SK-N-SH (cell line): ENCODE data around the gene CHST3. TPM values are rescaled to one million over a fixed set of nuclear protein-coding genes. Genes with fewer than 3 reads are reported as not detected.

ENCODE experiments used
- CTCF ChIA-PET: fragments of 300-600, 350-600 bp; formaldehyde crosslinking; extraction: SDS; loops from one replicate; lab custom pipeline; 2021; lab: Yijun Ruan, JAX
- POLR2A ChIA-PET: fragments of 350-600 bp; sonication (Branson Sonifier 250); formaldehyde crosslinking; extraction: SDS; loops from one replicate; lab custom pipeline; 2020; ENCODE audit warnings: antibody characterized with exemption, inconsistent platforms; lab: Yijun Ruan, JAX
- DNase-seq: peaks from one replicate; pipeline ENCODE4 v3.0.0; 2012
- H2AFZ ChIP-seq: fragments of 200-600 bp; sonication (generic); 2 replicates; pipeline ENCODE4 v1.8.1; 2016; ENCODE audit warnings: antibody characterized with exemption, mild to moderate bottlenecking, low read depth
- H3F3A ChIP-seq: fragments of 200-600 bp; sonication (generic); replicated peaks from 2 replicates; pipeline ENCODE3; 2016; ENCODE audit warnings: antibody characterized with exemption, mild to moderate bottlenecking; ENCODE audit not compliant: insufficient read depth
- H3K27ac ChIP-seq, 2 experiments: fragments of 200-500 bp in 1 of 2; fragments of 200-600 bp in 1 of 2; sonication (Bioruptor generic) in 1 of 2; sonication (generic), shearing (Covaris generic) in 1 of 2; 2 replicates each; pipeline versions ENCODE4 v1.5.1 to v1.6.1; 2014 to 2016; ENCODE audit warnings: low read depth in 2 of 2, inconsistent platforms in 1 of 2, low read length in 1 of 2, mild to moderate bottlenecking in 1 of 2, mixed read lengths in 1 of 2
- H3K27me3 ChIP-seq: fragments of 200-600 bp; sonication (generic), shearing (Covaris generic); 2 replicates; pipeline ENCODE4 v1.6.1; 2016; ENCODE audit warnings: mixed run types; ENCODE audit not compliant: insufficient read depth
- H3K36me3 ChIP-seq, 2 experiments: fragments of 200-500 bp in 1 of 2; fragments of 200-600 bp in 1 of 2; sonication (Bioruptor generic) in 1 of 2; sonication (generic) in 1 of 2; replicated peaks in 1 of 2; 2 replicates each; pipeline versions ENCODE3 to v1.5.1; 2014 to 2016; ENCODE audit warnings: low read length in 1 of 2, mild to moderate bottlenecking in 1 of 2; ENCODE audit not compliant: insufficient read depth in 2 of 2, control insufficient read depth in 1 of 2
- H3K4me1 ChIP-seq, 2 experiments: fragments of 200-500 bp in 1 of 2; fragments of 200-600 bp in 1 of 2; sonication (Bioruptor generic) in 1 of 2; sonication (generic), shearing (Covaris generic) in 1 of 2; 2 replicates each; pipeline versions ENCODE4 v1.5.1 to v1.6.1; 2014 to 2016; ENCODE audit warnings: low read depth in 1 of 2, low read length in 1 of 2, mixed run types in 1 of 2; ENCODE audit not compliant: insufficient read depth in 2 of 2, control insufficient read depth in 1 of 2
- H3K4me2 ChIP-seq: fragments of 200-600 bp; sonication (generic), shearing (Covaris generic); 2 replicates; pipeline ENCODE4 v1.6.1; 2017; ENCODE audit warnings: mixed run types
- H3K4me3 ChIP-seq, 2 experiments: fragments of 200-500 bp in 1 of 2; fragments of 200-600 bp in 1 of 2; sonication (Bioruptor generic) in 1 of 2; sonication (generic), shearing (Covaris generic) in 1 of 2; 2 replicates each; pipeline versions ENCODE4 v1.5.1 to v1.8.1; 2014 to 2016; ENCODE audit warnings: low read depth in 2 of 2, inconsistent platforms in 1 of 2, low read length in 1 of 2, mild to moderate bottlenecking in 1 of 2, mixed read lengths in 1 of 2, moderate library complexity in 1 of 2
- H3K79me2 ChIP-seq: fragments of 200-600 bp; sonication (generic); 2 replicates; pipeline ENCODE4 v1.8.1; 2017; ENCODE audit warnings: mild to moderate bottlenecking; ENCODE audit not compliant: insufficient read depth
- H3K9ac ChIP-seq: fragments of 200-600 bp; sonication (generic); 2 replicates; pipeline ENCODE4 v1.6.1; 2017; ENCODE audit warnings: mixed run types
- H3K9me2 ChIP-seq: fragments of 200-600 bp; sonication (generic); 2 replicates; pipeline ENCODE4 v1.6.1; 2017; ENCODE audit warnings: mixed run types
- H3K9me3 ChIP-seq: fragments of 200-600 bp; sonication (generic); 2 replicates; pipeline ENCODE4 v1.6.1; 2017; ENCODE audit warnings: mixed run types, mild to moderate bottlenecking, moderate library complexity
- H4K20me1 ChIP-seq: fragments of 200-600 bp; sonication (generic); 2 replicates; pipeline ENCODE4 v1.6.1; 2017; ENCODE audit warnings: mild to moderate bottlenecking, mixed run types; ENCODE audit not compliant: insufficient read depth
- CHD2 ChIP-seq: fragments of 150-350 bp; IDR thresholded peaks from 2 replicates; pipeline ENCODE4 v1.6.1; 2018; ENCODE audit warnings: low read length; ENCODE audit not compliant: partially characterized antibody
- FOXJ3 ChIP-seq: sonication (generic); formaldehyde crosslinking; IDR thresholded peaks from 2 replicates; pipeline ENCODE4 v1.5.1; 2020; ENCODE audit warnings: mild to moderate bottlenecking, missing genetic modification reagents
- IRF3 ChIP-seq: fragments of 150-350 bp; IDR thresholded peaks from 2 replicates; pipeline ENCODE4 v1.6.1; 2016; ENCODE audit warnings: mild to moderate bottlenecking, low read depth, low read length
- JUND ChIP-seq: IDR thresholded peaks from 2 replicates; pipeline ENCODE4 v1.4.0; 2012
- MXI1 ChIP-seq: IDR thresholded peaks from 2 replicates; pipeline ENCODE4 v1.6.1; 2012; ENCODE audit warnings: mild to moderate bottlenecking, low read depth, low read length, improper control_type of control experiment
- NRF1 ChIP-seq: IDR thresholded peaks from 2 replicates; pipeline ENCODE4 v1.6.1; 2012; ENCODE audit warnings: low read depth, mild to moderate bottlenecking, low read length
- POLR2AphosphoS5 ChIP-seq: IDR thresholded peaks from 2 replicates; pipeline ENCODE4 v1.6.1; 2012; ENCODE audit warnings: low read depth, low read length
- RAD21 ChIP-seq: IDR thresholded peaks from 2 replicates; pipeline ENCODE4 v1.6.1; 2012; ENCODE audit warnings: mild to moderate bottlenecking, low read length
- RCOR1 ChIP-seq: fragments of 150-350 bp; IDR thresholded peaks from 2 replicates; pipeline ENCODE4 v1.6.1; 2017; ENCODE audit warnings: antibody characterized with exemption, low read length
- REST ChIP-seq: IDR thresholded peaks from 2 replicates; pipeline ENCODE4 v1.6.1; 2012; ENCODE audit warnings: mild to moderate bottlenecking, low read depth, low read length, moderate library complexity
- RFX5 ChIP-seq: IDR thresholded peaks from 2 replicates; pipeline ENCODE4 v1.6.1; 2012; ENCODE audit warnings: mild to moderate bottlenecking, improper control_type of control experiment, low read length
- SMC3 ChIP-seq: IDR thresholded peaks from 2 replicates; pipeline ENCODE4 v1.6.1; 2012; ENCODE audit warnings: low read depth, low read length, improper control_type of control experiment
- TEAD4 ChIP-seq: IDR thresholded peaks from 2 replicates; pipeline ENCODE4 v1.4.0; 2012; ENCODE audit warnings: mild to moderate bottlenecking, borderline replicate concordance; ENCODE audit not compliant: insufficient read depth
- WGBS: methylation state at CpG from one replicate; pipeline ENCODE4 v1.1.6; 2017; ENCODE audit warnings: low lambda C conversion rate; 5-methylcytosine and 5-hydroxymethylcytosine counted together
- polyA plus RNA-seq, 3 experiments: library from polyadenylated mRNA; depleted of rRNA; stranded (reverse); fragments of >200 nt; gene quantifications; 2 replicates each; pipeline ENCODE4 v1.2.3, GENCODE V29; 2012
- TF ChIP-seq, protein P1 (sequence below): fragments of 150-350 bp; IDR thresholded peaks from 2 replicates; pipeline ENCODE4 v1.6.1; 2017; ENCODE audit warnings: antibody characterized with exemption, low read length, low read depth, borderline replicate concordance
- TF ChIP-seq, protein P2 (sequence below): IDR thresholded peaks from 2 replicates; pipeline ENCODE4 v1.4.0; 2012; ENCODE audit warnings: low read depth, borderline replicate concordance

The CHST3 gene
- polyA plus RNA-seq, 1 of the 3 experiments (the other 2 are of a cell fraction): 6.0 TPM

DNA sequence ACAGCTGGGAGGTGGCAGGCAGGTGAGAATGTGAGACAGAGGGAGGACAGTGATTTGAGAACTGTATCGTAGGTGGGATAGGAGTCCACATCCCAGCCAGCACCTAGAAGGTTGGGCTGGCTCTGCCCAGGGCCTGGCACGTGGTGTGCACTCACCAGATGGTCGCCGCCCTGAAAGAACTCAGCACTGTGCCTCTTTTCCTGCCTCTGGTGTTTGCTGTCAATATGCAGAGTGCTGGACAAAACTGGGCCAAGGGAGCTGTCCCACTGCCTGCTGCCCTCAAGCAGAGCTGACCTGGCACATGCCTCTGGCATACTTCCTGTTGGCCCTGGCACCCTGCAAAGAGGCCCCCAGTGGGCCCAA lies 36.8 kb downstream of the CHST3 start:
- H2AFZ ChIP-seq: no peak overlapping the region
- H3F3A ChIP-seq: peaks cover 4% of the 10 kb centered on the region
- peak overlapping the region in 1 of 2 experiments; percentile 3; a peak in 1 of 4 replicates for H3K27ac ChIP-seq
- H4K20me1 ChIP-seq: no peaks in the 10 kb centered on the region
- H3K79me2 ChIP-seq: peaks cover 80% of the 10 kb centered on the region
- DNase-seq: peak; percentile 54
- POLR2A ChIA-PET: no interaction called here
- H3K27me3 ChIP-seq: no peaks in the 10 kb centered on the region
- no peaks in the 10 kb centered on the region for H3K9me2 ChIP-seq
- no peaks in the 10 kb centered on the region for H3K36me3 ChIP-seq
- peaks cover 19 to 38% of the 10 kb centered on the region in 2 experiments for H3K4me1 ChIP-seq
- TF ChIP-seq TEAD4: no peak
- TF ChIP-seq NRF1: no peak
- TF ChIP-seq CHD2: no peak
- no peak for TF ChIP-seq RAD21
- no peak for TF ChIP-seq FOXJ3 (CRISPR knock-in tag)
- TF ChIP-seq RCOR1: no peak
- no peak for TF ChIP-seq SMC3
- peak; percentile 38; the same call in 1 of the 2 replicates for TF ChIP-seq MXI1
- TF ChIP-seq, protein P1, sequence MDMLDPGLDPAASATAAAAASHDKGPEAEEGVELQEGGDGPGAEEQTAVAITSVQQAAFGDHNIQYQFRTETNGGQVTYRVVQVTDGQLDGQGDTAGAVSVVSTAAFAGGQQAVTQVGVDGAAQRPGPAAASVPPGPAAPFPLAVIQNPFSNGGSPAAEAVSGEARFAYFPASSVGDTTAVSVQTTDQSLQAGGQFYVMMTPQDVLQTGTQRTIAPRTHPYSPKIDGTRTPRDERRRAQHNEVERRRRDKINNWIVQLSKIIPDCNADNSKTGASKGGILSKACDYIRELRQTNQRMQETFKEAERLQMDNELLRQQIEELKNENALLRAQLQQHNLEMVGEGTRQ: no peak
- TF ChIP-seq REST: 0 out of 2 replicates have a peak, but pooled peaks have one; percentile 17
- no peak overlapping the region for H3K4me3 ChIP-seq
- no peak overlapping the region for H3K4me2 ChIP-seq
- WGBS: 79% methylated on average over 4 of the region's 4 CpGs
- H3K9ac ChIP-seq: no peak overlapping the region
- H3K9me3 ChIP-seq: no peaks in the 10 kb centered on the region
- CTCF ChIA-PET: interaction anchor here (1.0 to 3.6 kb wide), 3 partner anchors 35 to 47 kb away, joined by 4 to 17 read pairs (median 9); no protein-coding TSS in a partner anchor

- ChIA-PET CTCF (interaction anchor here (3.5 to 3.6 kb wide), 2 partner anchors 45 to 46 kb away, joined by 9 to 17 read pairs; no protein-coding TSS in a partner anchor), POLR2A (interaction anchor here (0.6 kb wide), 1 partner anchor 554 kb away, joined by 3 read pairs; no protein-coding TSS in a partner anchor)
- peaks cover 0 to under 1% of the 10 kb centered on the region in 2 experiments for H3K36me3 ChIP-seq
- no peak overlapping the region for H3K9ac ChIP-seq
- H3K27me3 ChIP-seq: no peaks in the 10 kb centered on the region
- no peak overlapping the region for H3K4me2 ChIP-seq
- H3K79me2 ChIP-seq: peaks cover 70% of the 10 kb centered on the region
- peaks cover 4% of the 10 kb centered on the region for H3F3A ChIP-seq
- H4K20me1 ChIP-seq: no peaks in the 10 kb centered on the region
- H3K9me2 ChIP-seq: no peaks in the 10 kb centered on the region
- H3K9me3 ChIP-seq: no peaks in the 10 kb centered on the region
- H3K27ac ChIP-seq: no peak overlapping the region
- no peak for TF ChIP-seq RFX5
- no peak for TF ChIP-seq JUND
- no peak for TF ChIP-seq RAD21
- no peak for TF ChIP-seq IRF3
- TF ChIP-seq, protein P2, sequence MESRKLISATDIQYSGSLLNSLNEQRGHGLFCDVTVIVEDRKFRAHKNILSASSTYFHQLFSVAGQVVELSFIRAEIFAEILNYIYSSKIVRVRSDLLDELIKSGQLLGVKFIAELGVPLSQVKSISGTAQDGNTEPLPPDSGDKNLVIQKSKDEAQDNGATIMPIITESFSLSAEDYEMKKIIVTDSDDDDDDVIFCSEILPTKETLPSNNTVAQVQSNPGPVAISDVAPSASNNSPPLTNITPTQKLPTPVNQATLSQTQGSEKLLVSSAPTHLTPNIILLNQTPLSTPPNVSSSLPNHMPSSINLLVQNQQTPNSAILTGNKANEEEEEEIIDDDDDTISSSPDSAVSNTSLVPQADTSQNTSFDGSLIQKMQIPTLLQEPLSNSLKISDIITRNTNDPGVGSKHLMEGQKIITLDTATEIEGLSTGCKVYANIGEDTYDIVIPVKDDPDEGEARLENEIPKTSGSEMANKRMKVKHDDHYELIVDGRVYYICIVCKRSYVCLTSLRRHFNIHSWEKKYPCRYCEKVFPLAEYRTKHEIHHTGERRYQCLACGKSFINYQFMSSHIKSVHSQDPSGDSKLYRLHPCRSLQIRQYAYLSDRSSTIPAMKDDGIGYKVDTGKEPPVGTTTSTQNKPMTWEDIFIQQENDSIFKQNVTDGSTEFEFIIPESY: no peak
- TF ChIP-seq RCOR1: no peak
- TF ChIP-seq POLR2AphosphoS5: no peak
- peaks cover 19 to 36% of the 10 kb centered on the region in 2 experiments for H3K4me1 ChIP-seq
- WGBS: 92% methylated on average over 5 of the region's 8 CpGs
- H2AFZ ChIP-seq: no peak overlapping the region
- no peak for DNase-seq
- no peak overlapping the region for H3K4me3 ChIP-seq
Measured at GRCh38 chr10:72002354-72003295, 38.4 kb downstream of the CHST3 start.
